Measurements from ENCODE around the gene ERC2. TPM values are rescaled to one million over a fixed set of nuclear protein-coding genes. Genes with fewer than 3 reads are reported as not detected.

The ERC2 gene
- total and polyA plus RNA-seq, 2 of the 13 experiments (the other 11 are each of a cell fraction or from before 2014, with no cell fraction given) = 0.16 to 0.22 TPM

GRCh38 chr3:56494679-56495322, 26.5 kb upstream of the ERC2 start (continued):
- TF ChIP-seq MXD1 (CRISPR knock-in tag; IDR thresholded peaks at IDR 0.05) = no peak
- TF ChIP-seq MTA1 (CRISPR knock-in tag; IDR thresholded peaks at IDR 0.05; ENCODE audit: borderline replicate concordance) = no peak
- peak; percentile 67; the same call in 1 of the 2 replicates for TF ChIP-seq SIX4 (CRISPR knock-in tag; IDR thresholded peaks at IDR 0.05)
- TF ChIP-seq IRF2 (CRISPR knock-in tag; IDR thresholded peaks at IDR 0.05) = peak; percentile 94
- peak; percentile 87; the same call in 1 of the 2 replicates for TF ChIP-seq GZF1 (CRISPR knock-in tag; IDR thresholded peaks at IDR 0.05)
- TF ChIP-seq, protein P1, sequence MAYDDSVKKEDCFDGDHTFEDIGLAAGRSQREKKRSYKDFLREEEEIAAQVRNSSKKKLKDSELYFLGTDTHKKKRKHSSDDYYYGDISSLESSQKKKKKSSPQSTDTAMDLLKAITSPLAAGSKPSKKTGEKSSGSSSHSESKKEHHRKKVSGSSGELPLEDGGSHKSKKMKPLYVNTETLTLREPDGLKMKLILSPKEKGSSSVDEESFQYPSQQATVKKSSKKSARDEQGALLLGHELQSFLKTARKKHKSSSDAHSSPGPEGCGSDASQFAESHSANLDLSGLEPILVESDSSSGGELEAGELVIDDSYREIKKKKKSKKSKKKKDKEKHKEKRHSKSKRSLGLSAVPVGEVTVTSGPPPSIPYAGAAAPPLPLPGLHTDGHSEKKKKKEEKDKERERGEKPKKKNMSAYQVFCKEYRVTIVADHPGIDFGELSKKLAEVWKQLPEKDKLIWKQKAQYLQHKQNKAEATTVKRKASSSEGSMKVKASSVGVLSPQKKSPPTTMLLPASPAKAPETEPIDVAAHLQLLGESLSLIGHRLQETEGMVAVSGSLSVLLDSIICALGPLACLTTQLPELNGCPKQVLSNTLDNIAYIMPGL (CRISPR knock-in tag; IDR thresholded peaks at IDR 0.05; ENCODE audit: borderline replicate concordance in 1 of 2, low read depth in 1 of 2) = peak; percentile 75 to 93
- TF ChIP-seq HDAC1 (CRISPR knock-in tag; IDR thresholded peaks at IDR 0.05) = no peak; the same call in 1 of the 2 replicates
- TF ChIP-seq ARID2 (CRISPR knock-in tag; IDR thresholded peaks at IDR 0.05; ENCODE audit: borderline replicate concordance) = peak; percentile 68; the same call in 1 of the 2 replicates
- peak; percentile 30; the same call in 1 of the 2 replicates for TF ChIP-seq CCDC6 (CRISPR knock-in tag; IDR thresholded peaks at IDR 0.05)
- TF ChIP-seq, protein P2, sequence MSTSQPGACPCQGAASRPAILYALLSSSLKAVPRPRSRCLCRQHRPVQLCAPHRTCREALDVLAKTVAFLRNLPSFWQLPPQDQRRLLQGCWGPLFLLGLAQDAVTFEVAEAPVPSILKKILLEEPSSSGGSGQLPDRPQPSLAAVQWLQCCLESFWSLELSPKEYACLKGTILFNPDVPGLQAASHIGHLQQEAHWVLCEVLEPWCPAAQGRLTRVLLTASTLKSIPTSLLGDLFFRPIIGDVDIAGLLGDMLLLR (CRISPR knock-in tag; IDR thresholded peaks at IDR 0.05) = peak; percentile 78; the same call in 1 of the 2 replicates
- TF ChIP-seq, protein P3, sequence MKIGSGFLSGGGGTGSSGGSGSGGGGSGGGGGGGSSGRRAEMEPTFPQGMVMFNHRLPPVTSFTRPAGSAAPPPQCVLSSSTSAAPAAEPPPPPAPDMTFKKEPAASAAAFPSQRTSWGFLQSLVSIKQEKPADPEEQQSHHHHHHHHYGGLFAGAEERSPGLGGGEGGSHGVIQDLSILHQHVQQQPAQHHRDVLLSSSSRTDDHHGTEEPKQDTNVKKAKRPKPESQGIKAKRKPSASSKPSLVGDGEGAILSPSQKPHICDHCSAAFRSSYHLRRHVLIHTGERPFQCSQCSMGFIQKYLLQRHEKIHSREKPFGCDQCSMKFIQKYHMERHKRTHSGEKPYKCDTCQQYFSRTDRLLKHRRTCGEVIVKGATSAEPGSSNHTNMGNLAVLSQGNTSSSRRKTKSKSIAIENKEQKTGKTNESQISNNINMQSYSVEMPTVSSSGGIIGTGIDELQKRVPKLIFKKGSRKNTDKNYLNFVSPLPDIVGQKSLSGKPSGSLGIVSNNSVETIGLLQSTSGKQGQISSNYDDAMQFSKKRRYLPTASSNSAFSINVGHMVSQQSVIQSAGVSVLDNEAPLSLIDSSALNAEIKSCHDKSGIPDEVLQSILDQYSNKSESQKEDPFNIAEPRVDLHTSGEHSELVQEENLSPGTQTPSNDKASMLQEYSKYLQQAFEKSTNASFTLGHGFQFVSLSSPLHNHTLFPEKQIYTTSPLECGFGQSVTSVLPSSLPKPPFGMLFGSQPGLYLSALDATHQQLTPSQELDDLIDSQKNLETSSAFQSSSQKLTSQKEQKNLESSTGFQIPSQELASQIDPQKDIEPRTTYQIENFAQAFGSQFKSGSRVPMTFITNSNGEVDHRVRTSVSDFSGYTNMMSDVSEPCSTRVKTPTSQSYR (CRISPR knock-in tag; IDR thresholded peaks at IDR 0.05; ENCODE audit: borderline replicate concordance) = peak; percentile 78
- peak; percentile 72; the same call in 1 of the 2 replicates for TF ChIP-seq ZBTB3 (CRISPR knock-in tag; IDR thresholded peaks at IDR 0.05; ENCODE audit: borderline replicate concordance, low read depth)
- TF ChIP-seq ZNF451 (CRISPR knock-in tag; IDR thresholded peaks at IDR 0.05) = no peak
- TF ChIP-seq DZIP1 (CRISPR knock-in tag; IDR thresholded peaks at IDR 0.05) = no peak
- no peak for TF ChIP-seq NPAS2 (CRISPR knock-in tag; IDR thresholded peaks at IDR 0.05; ENCODE audit: borderline replicate concordance)
- peak; percentile 84; the same call in 1 of the 2 replicates for TF ChIP-seq MXD4 (CRISPR knock-in tag; IDR thresholded peaks at IDR 0.05)
- no peak for TF ChIP-seq EZH2 (conservative IDR thresholded peaks at IDR 0.05; ENCODE audit: low read depth, low read length)
- peak; percentile 86 for TF ChIP-seq ZNF724P (CRISPR knock-in tag; IDR thresholded peaks at IDR 0.05; ENCODE audit: borderline replicate concordance)
- no peak for TF ChIP-seq SETDB1 (CRISPR knock-in tag; IDR thresholded peaks at IDR 0.05; ENCODE audit: borderline replicate concordance)
- TF ChIP-seq GABPA (IDR thresholded peaks at IDR 0.05; ENCODE audit: low read depth, low read length) = no peak
- TF ChIP-seq GABPA (CRISPR knock-in tag; IDR thresholded peaks at IDR 0.05; ENCODE audit: low read depth) = peak; percentile 17; the same call in 1 of the 2 replicates
